ENCODE results near the gene ELF4. TPM values are rescaled to one million over a fixed set of nuclear protein-coding genes. Genes with fewer than 3 reads are reported as not detected.
A peak's percentile ranks its signal among the peaks of the same experiment; 100 is the strongest.

ELF4 gene
- total and polyA plus RNA-seq, 10 of the 15 experiments (the other 5 are each of a cell fraction or from before 2014, with no cell fraction given) = 4.0 to 36.7 (median 22.6) TPM

DNA sequence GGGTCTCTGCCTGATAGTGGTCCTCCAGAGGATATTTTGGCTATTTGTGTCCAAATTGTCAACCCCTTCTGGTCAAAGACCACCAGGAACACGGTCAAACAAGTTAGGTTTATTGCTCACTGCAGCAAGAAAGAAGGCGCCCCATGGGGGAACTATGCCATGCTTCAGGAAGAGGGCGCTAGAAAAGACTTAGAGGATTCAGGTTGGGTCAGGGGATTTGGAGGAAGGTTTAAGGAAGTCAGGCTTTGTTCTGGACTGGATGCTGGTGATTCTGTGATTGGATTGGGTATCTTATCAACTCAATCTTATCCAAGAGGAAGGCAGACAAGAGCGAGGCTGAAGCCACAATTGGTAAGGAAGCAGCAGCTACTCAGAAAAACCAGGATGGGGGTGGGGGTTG lies 14.3 kb upstream of the ELF4 start:
- ChIA-PET POLR2A (no interaction called here), RAD21 (ENCODE audit: unreplicated experiment) (no interaction called here), CTCF (no interaction called here), SMC1A (ENCODE audit: uncharacterized antibody, unreplicated experiment) (no interaction called here)
- H3K9me3 ChIP-seq (replicated peaks; ENCODE audit: control insufficient read depth, insufficient read depth, low read length) = no peaks in the 10 kb centered on the region
- H3K4me2 ChIP-seq (ENCODE audit: control insufficient read depth, insufficient read depth) = no peak overlapping the region
- H3K27me3 ChIP-seq (replicated peaks in 1 of 2; ENCODE audit: control insufficient read depth in 2 of 2, insufficient read depth in 2 of 2, low read length in 1 of 2) = no peaks in the 10 kb centered on the region; a peak in 1 of 4 replicates
- peaks cover 0 to 7% of the 10 kb centered on the region in 2 experiments; a peak in 1 of 4 replicates for H3K36me3 ChIP-seq (ENCODE audit: control insufficient read depth in 2 of 2, insufficient read depth in 2 of 2, low read length in 1 of 2)
- BruUV-seq (replicated peaks) = no TSS peak
- ATAC-seq (no peak), DNase-seq (ENCODE audit: low read depth, low spot score) (no peak), FAIRE-seq (no peak)
- no peaks in the 10 kb centered on the region for H4K20me1 ChIP-seq (ENCODE audit: control insufficient read depth, insufficient read depth)
- WGBS (ENCODE audit: insufficient coverage, insufficient replicate concordance, low lambda C conversion rate, missing lambda C conversion rate) = 71% methylated on average over 4 of the region's 4 CpGs
- TF ChIP-seq SP1 (IDR thresholded peaks at IDR 0.05; ENCODE audit: low read depth, low read length) (no peak), BACH1 (IDR thresholded peaks at IDR 0.05; ENCODE audit: borderline replicate concordance) (no peak), MEF2B (IDR thresholded peaks at IDR 0.05; ENCODE audit: partially characterized antibody, poor library complexity, severe bottlenecking) (no peak), SMARCA5 (IDR thresholded peaks at IDR 0.05) (no peak), ZNF384 (IDR thresholded peaks at IDR 0.05; ENCODE audit: borderline replicate concordance, low read depth, low read length) (no peak), FOXK2 (IDR thresholded peaks at IDR 0.05) (no peak), ZBED1 (IDR thresholded peaks at IDR 0.05; ENCODE audit: borderline replicate concordance) (no peak), ATF7 (IDR thresholded peaks at IDR 0.05; ENCODE audit: low read depth) (no peak), SMAD1 (IDR thresholded peaks at IDR 0.05; ENCODE audit: low read depth, partially characterized antibody) (no peak)
- H3K79me2 ChIP-seq (ENCODE audit: control insufficient read depth, insufficient read depth, low read length) = no peaks in the 10 kb centered on the region
- no peak overlapping the region for H2AFZ ChIP-seq (ENCODE audit: control insufficient read depth, low read depth, low read length)
- peaks cover 14% of the 10 kb centered on the region for H3K4me1 ChIP-seq (ENCODE audit: control insufficient read depth, insufficient read depth, low read length)
- in situ Hi-C loops (cut with MboI) (no loop called here), intact Hi-C loops (cut with micrococcal nuclease; ENCODE audit: unreplicated experiment) (loop anchor here (5.0 kb wide), 1 partner anchor 48 kb away; the partner anchor contains the start of gene RAB33A)
- H3K4me3 ChIP-seq = no peak overlapping the region
- no peak overlapping the region for H3K27ac ChIP-seq (ENCODE audit: control insufficient read depth, insufficient read depth)
- no peak overlapping the region for H3K9ac ChIP-seq (ENCODE audit: control insufficient read depth, insufficient read depth, low read length)

DNA sequence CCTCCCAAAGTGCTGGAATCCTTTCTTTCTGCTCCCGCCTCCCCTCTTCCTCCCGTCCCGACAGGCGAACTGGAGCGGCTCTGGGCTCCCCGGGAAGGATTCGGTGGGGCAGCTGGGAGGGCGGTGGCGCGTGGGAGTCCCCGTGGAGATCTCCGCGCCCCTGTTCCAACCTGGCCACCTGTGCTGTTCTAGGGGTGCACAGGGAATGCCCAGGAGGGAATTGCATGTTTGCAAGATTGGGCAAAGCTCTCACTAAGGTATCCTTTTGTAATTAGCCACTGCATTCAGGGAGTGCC lies 11.2 kb upstream of the ELF4 start:
- DNase-seq (ENCODE audit: low read depth, low spot score) (no peak), FAIRE-seq (no peak), ATAC-seq (no peak)
- ChIA-PET POLR2A (interaction anchor here (0.7 to 3.7 kb wide), 7 partner anchors 9 to 388 kb away, joined by 3 to 23 read pairs (median 5); no protein-coding TSS in a partner anchor), SMC1A (ENCODE audit: uncharacterized antibody, unreplicated experiment) (interaction anchor here (0.6 to 5.3 kb wide), 5 partner anchors 13 to 438 kb away, joined by 3 to 68 read pairs (median 4); no protein-coding TSS in a partner anchor), CTCF (interaction anchor here (0.6 to 6.4 kb wide), 12 partner anchors 27 to 197 kb away, joined by 3 to 75 read pairs (median 6); partner anchors contain the start of gene AIFM1), RAD21 (ENCODE audit: unreplicated experiment) (interaction anchor here (1.1 to 5.6 kb wide), 7 partner anchors 13 to 71 kb away, joined by 4 to 75 read pairs (median 6); no protein-coding TSS in a partner anchor)
- TF ChIP-seq RELA (IDR thresholded peaks at IDR 0.05; ENCODE audit: borderline replicate concordance, partially characterized antibody) = no peak
- no peaks in the 10 kb centered on the region for H3K27me3 ChIP-seq (replicated peaks in 1 of 2; ENCODE audit: control insufficient read depth in 2 of 2, insufficient read depth in 2 of 2, low read length in 1 of 2)
- no peaks in the 10 kb centered on the region for H4K20me1 ChIP-seq (ENCODE audit: control insufficient read depth, insufficient read depth)
- peaks cover 30% of the 10 kb centered on the region for H3K4me1 ChIP-seq (ENCODE audit: control insufficient read depth, insufficient read depth, low read length)
- no peaks in the 10 kb centered on the region for H3K79me2 ChIP-seq (ENCODE audit: control insufficient read depth, insufficient read depth, low read length)
- H3K36me3 ChIP-seq (ENCODE audit: control insufficient read depth in 2 of 2, insufficient read depth in 2 of 2, low read length in 1 of 2) = no peaks in the 10 kb centered on the region
- H3K9ac ChIP-seq (ENCODE audit: control insufficient read depth, insufficient read depth, low read length) = no peak overlapping the region
- H3K4me2 ChIP-seq (ENCODE audit: control insufficient read depth, insufficient read depth) = 0 out of 2 replicates have a peak overlapping the region, but pooled peaks have one; percentile 24
- no peak overlapping the region for H3K27ac ChIP-seq (ENCODE audit: control insufficient read depth, insufficient read depth)
- H3K4me3 ChIP-seq = no peak overlapping the region
- no peak overlapping the region for H2AFZ ChIP-seq (ENCODE audit: control insufficient read depth, low read depth, low read length)
- WGBS (ENCODE audit: insufficient coverage, insufficient replicate concordance, low lambda C conversion rate, missing lambda C conversion rate) = 65% methylated on average over 13 of the region's 13 CpGs
- H3K9me3 ChIP-seq (replicated peaks; ENCODE audit: control insufficient read depth, insufficient read depth, low read length) = no peaks in the 10 kb centered on the region
- intact Hi-C loops (cut with micrococcal nuclease; ENCODE audit: unreplicated experiment) (loop anchor here (5.0 kb wide), 1 partner anchor 51 kb away; the partner anchor contains the start of gene RAB33A), in situ Hi-C loops (cut with MboI) (no loop called here)
- BruUV-seq (replicated peaks) = no TSS peak

Measured in GM12878 (cell line).